ENCODE results near the gene RPS3A. TPM values are rescaled to one million over a fixed set of nuclear protein-coding genes. Genes with fewer than 3 reads are reported as not detected.

The RPS3A gene
- total RNA-seq, 4 donors from 2014 or later = 905 to 2,947 (median 1,612) TPM

DNA sequence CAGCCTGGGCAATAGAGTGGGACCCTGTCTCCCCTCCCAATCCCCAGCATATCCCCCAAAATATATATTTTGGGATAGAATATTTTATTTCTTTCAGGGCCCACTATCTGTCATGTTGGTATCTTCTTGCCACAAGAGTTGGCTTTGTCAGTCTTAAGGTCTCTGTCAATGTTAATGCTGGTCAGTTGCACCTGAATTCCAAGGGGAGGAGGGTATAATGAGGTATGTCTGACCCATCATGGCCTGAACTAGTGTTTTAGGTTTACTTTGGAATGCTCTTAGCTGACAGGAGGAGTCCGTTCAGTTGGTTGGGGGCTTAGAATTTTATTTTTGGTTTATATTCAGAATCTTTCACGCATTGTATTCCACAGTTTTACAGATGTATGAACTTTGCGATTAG is 6.2 kb upstream of the RPS3A start:
- WGBS, 2 donors (ENCODE audit: low coverage in 1 of 2) = 65 to 67% methylated on average over 3 of the region's 3 CpGs
- DNase-seq = no peak
- in situ Hi-C loops (cut with MboI; ENCODE audit: low pct_ligation_motif_present in 1 of 4, low pct_unique_long_range_greater_than_20kb in 1 of 4, low sequenced_read_pairs in 3 of 4) (loop anchor here in 1 of 4 donors (25.0 kb wide), 1 partner anchor 669 kb away; the partner anchor contains the start of gene GATB), intact Hi-C loops (cut with DNase I; ENCODE audit: low total_unique reads) (no loop called here)
- peaks cover 0 to 10% (median 2%) of the 10 kb centered on the region in 4 donors for H3K4me1 ChIP-seq
- no peaks in the 10 kb centered on the region for H3K27me3 ChIP-seq
- H3K36me3 ChIP-seq = no peaks in the 10 kb centered on the region
- H3K4me3 ChIP-seq = no peak overlapping the region
- H3K9me3 ChIP-seq = no peaks in the 10 kb centered on the region
- no peak for TF ChIP-seq EP300 (IDR thresholded peaks at IDR 0.05; ENCODE audit: low read depth)
- no peak for TF ChIP-seq POLR2AphosphoS5 (IDR thresholded peaks at IDR 0.05)
- TF ChIP-seq, protein P1, sequence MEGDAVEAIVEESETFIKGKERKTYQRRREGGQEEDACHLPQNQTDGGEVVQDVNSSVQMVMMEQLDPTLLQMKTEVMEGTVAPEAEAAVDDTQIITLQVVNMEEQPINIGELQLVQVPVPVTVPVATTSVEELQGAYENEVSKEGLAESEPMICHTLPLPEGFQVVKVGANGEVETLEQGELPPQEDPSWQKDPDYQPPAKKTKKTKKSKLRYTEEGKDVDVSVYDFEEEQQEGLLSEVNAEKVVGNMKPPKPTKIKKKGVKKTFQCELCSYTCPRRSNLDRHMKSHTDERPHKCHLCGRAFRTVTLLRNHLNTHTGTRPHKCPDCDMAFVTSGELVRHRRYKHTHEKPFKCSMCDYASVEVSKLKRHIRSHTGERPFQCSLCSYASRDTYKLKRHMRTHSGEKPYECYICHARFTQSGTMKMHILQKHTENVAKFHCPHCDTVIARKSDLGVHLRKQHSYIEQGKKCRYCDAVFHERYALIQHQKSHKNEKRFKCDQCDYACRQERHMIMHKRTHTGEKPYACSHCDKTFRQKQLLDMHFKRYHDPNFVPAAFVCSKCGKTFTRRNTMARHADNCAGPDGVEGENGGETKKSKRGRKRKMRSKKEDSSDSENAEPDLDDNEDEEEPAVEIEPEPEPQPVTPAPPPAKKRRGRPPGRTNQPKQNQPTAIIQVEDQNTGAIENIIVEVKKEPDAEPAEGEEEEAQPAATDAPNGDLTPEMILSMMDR (IDR thresholded peaks at IDR 0.05) = no peak
- TF ChIP-seq POLR2A (IDR thresholded peaks at IDR 0.05) = no peak
- peak overlapping the region in 1 of 4 donors; percentile 32 for H3K27ac ChIP-seq

DNA sequence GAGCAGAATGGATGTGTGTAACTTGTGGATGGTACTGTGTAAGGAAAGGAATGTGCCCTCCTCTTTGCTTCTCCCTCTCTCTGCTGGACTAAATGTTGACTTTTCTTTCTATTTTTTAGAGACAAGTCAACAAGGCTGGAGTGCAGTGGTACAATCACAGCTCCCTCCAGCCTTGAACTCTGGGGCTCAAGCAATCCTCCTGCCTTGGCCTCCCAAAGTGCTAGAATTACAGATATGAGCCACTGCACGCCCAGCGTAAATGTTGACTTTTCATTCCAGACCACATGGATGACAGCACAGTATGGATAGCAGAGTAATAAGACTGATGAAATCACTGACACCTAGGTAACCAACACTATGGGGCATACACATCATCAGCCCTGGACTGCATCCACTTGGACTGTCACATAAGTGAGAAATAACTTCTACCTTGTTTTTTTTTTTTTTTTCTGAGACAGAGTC is 5.1 kb upstream of the RPS3A start:
- Histone ChIP-seq H3K4me1 (peaks cover 0 to 15% (median 9%) of the 10 kb centered on the region in 4 donors), H3K36me3 (no peaks in the 10 kb centered on the region), H3K27me3 (no peaks in the 10 kb centered on the region), H3K27ac (no peak overlapping the region), H3K9me3 (no peaks in the 10 kb centered on the region), H3K4me3 (no peak overlapping the region)
- no peak for DNase-seq
- in situ Hi-C loops (cut with MboI; ENCODE audit: low pct_ligation_motif_present in 1 of 4, low pct_unique_long_range_greater_than_20kb in 1 of 4, low sequenced_read_pairs in 3 of 4) = loop anchor here in 1 of 4 donors (25.0 kb wide), 1 partner anchor 668 kb away; the partner anchor contains the start of gene GATB
- TF ChIP-seq POLR2AphosphoS5 (IDR thresholded peaks at IDR 0.05) (no peak), POLR2A (IDR thresholded peaks at IDR 0.05) (no peak), EP300 (IDR thresholded peaks at IDR 0.05; ENCODE audit: low read depth) (no peak)
- TF ChIP-seq, protein P1 (IDR thresholded peaks at IDR 0.05) = no peak
- WGBS, 2 donors (ENCODE audit: low coverage in 1 of 2) = 94 to 100% methylated on average over 2 of the region's 2 CpGs
- intact Hi-C loops (cut with DNase I; ENCODE audit: low total_unique reads) = no loop called here

DNA sequence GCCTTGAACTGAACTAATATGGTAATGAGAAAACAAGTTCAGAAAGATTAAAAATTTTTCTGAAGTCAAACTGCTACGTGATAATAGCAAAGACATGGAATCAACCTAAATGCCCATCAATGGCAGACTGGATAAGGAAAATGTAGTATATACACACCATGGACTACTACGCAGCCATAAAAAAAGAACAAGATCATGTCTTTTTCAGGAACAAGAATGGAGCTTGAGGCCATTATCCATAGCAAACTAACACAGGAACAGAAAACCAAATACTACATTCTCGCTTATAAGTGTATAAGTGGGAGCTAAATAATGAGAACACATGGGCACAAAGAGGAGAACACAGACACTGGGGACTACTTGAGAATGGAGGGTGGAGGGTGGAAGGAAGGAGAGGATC is 4.3 kb upstream of the RPS3A start:
- intact Hi-C loops (cut with DNase I; ENCODE audit: low total_unique reads) = no loop called here
- Histone ChIP-seq H3K27ac (no peak overlapping the region), H3K36me3 (no peaks in the 10 kb centered on the region), H3K4me3 (no peak overlapping the region), H3K4me1 (peaks cover under 1 to 15% (median 9%) of the 10 kb centered on the region in 4 donors), H3K27me3 (no peaks in the 10 kb centered on the region), H3K9me3 (no peaks in the 10 kb centered on the region)
- in situ Hi-C loops (cut with MboI; ENCODE audit: low pct_ligation_motif_present in 1 of 4, low pct_unique_long_range_greater_than_20kb in 1 of 4, low sequenced_read_pairs in 3 of 4) = loop anchor here in 1 of 4 donors (25.0 kb wide), 1 partner anchor 667 kb away; the partner anchor contains the start of gene GATB
- 93 to 100% methylated on average over 3 of the region's 3 CpGs for WGBS, 2 donors (ENCODE audit: low coverage in 1 of 2)
- TF ChIP-seq POLR2A (IDR thresholded peaks at IDR 0.05) (no peak), EP300 (IDR thresholded peaks at IDR 0.05; ENCODE audit: low read depth) (no peak)
- DNase-seq = no peak

DNA sequence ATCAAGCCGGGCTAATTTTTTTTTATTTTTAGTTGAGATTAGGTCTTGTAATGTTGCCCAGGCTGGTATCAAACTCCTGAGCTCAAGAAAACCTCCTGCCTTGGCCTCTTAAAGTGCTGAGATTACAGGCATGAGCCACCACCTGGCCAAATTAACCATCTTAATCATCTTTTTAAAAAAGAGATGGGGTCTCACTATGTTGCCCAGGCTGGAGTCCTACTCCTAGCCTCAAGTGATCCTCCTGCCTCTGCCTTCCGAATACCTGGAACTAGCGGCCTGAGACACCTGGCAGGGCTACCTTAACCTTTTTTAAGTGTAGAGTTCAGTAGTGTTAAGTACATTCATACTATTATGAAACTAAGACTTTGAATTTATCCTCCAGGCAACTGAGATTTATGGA is 1.7 kb upstream of the RPS3A start:
- 89 to 98% methylated on average over 2 to 3 of the region's 3 CpGs for WGBS, 2 donors (ENCODE audit: low coverage in 1 of 2)
- no peak overlapping the region for H3K4me3 ChIP-seq
- no peak for DNase-seq
- peaks cover 0 to 12% (median 5%) of the 10 kb centered on the region in 4 donors for H3K36me3 ChIP-seq
- intact Hi-C loops (cut with DNase I; ENCODE audit: low total_unique reads) = no loop called here
- no peaks in the 10 kb centered on the region for H3K27me3 ChIP-seq
- H3K4me1 ChIP-seq = peaks cover 5 to 29% (median 22%) of the 10 kb centered on the region in 4 donors
- in situ Hi-C loops (cut with MboI; ENCODE audit: low pct_ligation_motif_present in 1 of 4, low pct_unique_long_range_greater_than_20kb in 1 of 4, low sequenced_read_pairs in 3 of 4) = loop anchor here in 1 of 4 donors (25.0 kb wide), 1 partner anchor 665 kb away; the partner anchor contains the start of gene GATB
- no peak overlapping the region for H3K27ac ChIP-seq
- H3K9me3 ChIP-seq = no peaks in the 10 kb centered on the region
- TF ChIP-seq, protein P1 (IDR thresholded peaks at IDR 0.05) = no peak
- no peak for TF ChIP-seq POLR2AphosphoS5 (IDR thresholded peaks at IDR 0.05)
- TF ChIP-seq POLR2A (IDR thresholded peaks at IDR 0.05) = no peak
- no peak for TF ChIP-seq EP300 (IDR thresholded peaks at IDR 0.05; ENCODE audit: low read depth)

Measured in transverse colon (tissue), 4 donors.